Stimulated activated CD4-positive, alpha-beta T cell treated with anti-CD3 and anti-CD28 coated beads, TNF-alpha, amount 100 ng/mL, for 4 hours (primary cell): ENCODE data around the gene BHMT.
"Not testable (repeated sequence)": the region's sequence is repeated elsewhere in the genome, so short reads cannot be mapped to it uniquely, and the experiment has no call there.

Source experiments
- DNase-seq, 3 experiments: peaks; one replicate each; pipeline ENCODE4 v3.0.0-alpha.2; 2020; ENCODE audit warnings: low read depth in 3 of 3

The BHMT gene

DNA sequence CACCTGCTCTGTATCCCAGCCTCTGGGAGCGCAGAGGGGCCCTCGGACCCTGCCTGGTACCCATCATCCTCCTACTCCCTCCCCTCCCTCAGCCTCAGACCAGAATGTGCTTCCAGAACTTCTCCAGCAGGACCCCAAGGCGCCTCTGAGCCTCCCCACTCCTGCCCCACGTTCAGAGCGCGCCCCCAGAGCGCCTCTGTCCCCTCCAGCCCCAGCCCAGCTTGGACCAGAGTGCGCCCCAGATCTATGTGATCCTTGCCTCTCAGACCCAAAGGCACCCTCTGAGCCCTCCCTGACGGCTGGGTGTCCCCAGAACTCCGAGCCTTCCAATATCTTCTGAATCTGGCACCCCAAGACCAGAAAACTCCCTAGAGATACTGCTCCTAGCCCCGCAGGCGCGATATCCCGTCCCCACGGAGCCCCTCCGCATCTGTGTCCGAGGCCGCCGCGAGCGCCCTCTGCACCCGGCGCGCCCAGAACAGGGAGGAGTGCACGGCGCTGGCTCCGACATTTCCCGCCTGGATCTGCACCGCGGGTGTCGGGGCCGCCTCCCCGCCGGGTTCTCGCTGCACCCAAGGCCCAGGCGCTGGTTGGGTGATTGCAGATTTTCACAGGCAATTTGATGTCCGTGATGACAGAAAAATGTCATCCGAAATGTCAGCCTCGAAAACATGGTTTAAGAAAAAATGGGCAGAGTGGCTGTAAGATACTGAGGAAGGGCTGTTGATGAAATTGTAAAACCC is 522 bp downstream of the BHMT start:
- no peak for DNase-seq

DNA sequence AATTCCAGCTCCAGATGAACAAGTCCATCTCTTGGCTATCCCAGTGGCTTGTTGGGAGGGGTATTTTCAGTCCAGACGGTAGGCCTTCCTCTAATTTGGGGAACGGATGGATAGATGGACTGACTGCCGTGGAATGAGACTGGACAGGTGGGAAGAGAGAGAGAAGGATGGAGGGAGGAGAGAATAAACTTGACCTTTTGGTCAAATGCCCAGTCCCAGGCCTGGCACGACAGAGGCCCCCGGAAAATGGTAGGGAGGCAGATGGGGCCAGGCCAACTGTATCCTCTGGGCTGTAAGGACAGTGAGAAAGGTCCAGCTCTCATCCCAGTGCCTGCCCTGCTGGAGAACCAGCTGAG is 1.1 kb downstream of the BHMT start:
- DNase-seq = no peak

- DNase-seq = no peak
Measured at GRCh38 chr5:79119486-79119885, 7.9 kb downstream of the BHMT start.

GRCh38 chr5:79120221-79120620 is 8.6 kb downstream of the BHMT start:
- no peak for DNase-seq

- DNase-seq = no peak
Measured at GRCh38 chr5:79122973-79123372, 11.4 kb downstream of the BHMT start.

GRCh38 chr5:79124607-79125006 is 13.0 kb downstream of the BHMT start:
- DNase-seq = no peak

DNA sequence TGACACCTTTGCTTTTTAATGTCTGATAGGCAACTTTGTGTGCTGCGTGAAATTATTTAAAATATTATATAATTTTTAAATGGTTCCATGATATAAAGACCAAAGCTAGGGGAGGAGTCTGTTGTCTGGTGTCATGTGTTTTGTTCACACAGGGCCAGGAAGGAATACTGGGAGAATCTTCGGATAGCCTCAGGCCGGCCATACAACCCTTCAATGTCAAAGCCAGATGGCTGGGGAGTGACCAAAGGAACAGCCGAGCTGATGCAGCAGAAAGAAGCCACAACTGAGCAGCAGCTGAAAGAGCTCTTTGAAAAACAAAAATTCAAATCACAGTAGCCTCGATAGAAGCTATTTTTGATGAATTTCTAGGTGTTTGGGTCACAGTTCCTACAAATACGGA is 19.2 kb downstream of the BHMT start:
- no peak for DNase-seq

GRCh38 chr5:79133121-79133656 is 21.6 kb downstream of the BHMT start:
- no peak for DNase-seq

- peak; percentile 24 to 38 (median 26) for DNase-seq
Measured at GRCh38 chr5:79133657-79134451, 22.2 kb downstream of the BHMT start.

- DNase-seq = no peak
Measured at GRCh38 chr5:79135790-79136553, 24.4 kb downstream of the BHMT start.

- DNase-seq = no peak
Measured at GRCh38 chr5:79136618-79137017, 25.0 kb downstream of the BHMT start.

GRCh38 chr5:79140553-79140952 is 28.9 kb downstream of the BHMT start:
- no peak for DNase-seq

- DNase-seq = no peak
Measured at GRCh38 chr5:79143684-79144379, 32.2 kb downstream of the BHMT start.

DNA sequence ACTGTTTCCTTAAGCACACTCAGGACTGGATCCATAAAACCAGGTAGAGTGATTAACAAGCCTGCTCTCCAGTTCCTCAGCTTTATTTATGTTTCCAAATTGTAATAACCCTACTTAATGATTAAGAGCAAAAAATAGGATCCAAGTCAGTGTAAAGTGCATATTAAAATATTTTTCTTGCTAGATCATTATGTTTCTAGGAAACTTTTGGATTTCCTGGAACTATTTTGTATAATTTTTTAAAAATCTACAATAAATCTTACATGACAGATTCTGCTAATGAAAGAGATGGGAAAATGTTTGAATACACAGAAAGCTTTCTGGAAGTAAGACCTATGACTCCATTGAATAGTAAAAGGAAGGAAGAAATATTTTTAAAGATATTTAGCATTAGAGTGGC is 35.5 kb downstream of the BHMT start:
- no peak for DNase-seq

DNA sequence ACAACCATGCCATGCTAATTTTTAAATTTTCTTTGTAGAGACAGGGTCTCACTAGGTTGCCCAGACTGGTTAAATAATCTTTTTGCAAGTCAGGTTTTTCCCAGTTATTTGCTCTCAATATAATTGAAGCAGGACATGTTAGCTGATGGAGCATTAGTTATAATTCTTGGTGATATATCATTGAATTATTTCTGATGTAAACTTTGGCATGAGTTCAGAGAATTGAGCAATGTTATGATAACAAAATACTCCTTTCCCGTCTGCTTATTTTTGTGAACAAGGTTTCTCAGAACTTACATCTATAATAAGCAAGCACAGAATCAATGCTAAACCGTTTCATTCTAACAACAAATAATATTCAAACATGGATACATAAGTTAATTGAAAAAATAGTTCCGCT is 37.8 kb downstream of the BHMT start:
- no peak for DNase-seq

DNA sequence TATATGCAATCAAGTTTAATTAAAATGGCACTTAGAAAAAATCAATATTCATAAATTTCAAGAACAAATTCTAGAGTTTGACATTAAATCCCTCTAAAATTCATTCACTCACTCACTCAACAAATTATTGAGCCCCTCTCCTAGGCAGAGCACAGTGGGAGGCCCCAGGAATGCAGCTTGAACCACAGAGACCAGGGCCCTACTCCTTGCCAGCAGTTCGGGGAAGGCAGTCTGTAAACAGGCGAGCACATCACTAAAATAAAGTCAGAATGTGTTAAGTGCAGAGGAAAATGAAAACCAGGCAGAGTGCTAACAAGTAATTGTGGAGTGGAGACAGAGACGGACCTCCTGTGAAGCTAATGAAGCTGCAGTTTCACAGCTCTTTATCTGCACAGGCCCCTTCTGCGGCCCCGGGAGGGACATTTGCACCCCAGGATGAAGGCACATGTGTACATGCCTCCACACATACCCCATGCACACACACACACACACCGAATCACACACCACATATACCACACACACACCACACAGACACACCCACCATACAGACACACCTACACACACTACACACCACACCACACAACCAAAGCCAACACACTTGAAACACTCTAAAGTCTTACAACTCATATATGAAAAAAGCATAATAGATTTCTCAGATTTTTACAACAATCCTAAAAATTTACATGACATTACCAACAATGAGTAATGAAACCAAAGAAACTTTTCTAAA is 40.5 kb downstream of the BHMT start:
- no peak for DNase-seq

- no peak for DNase-seq
Measured at GRCh38 chr5:79157305-79157704, 45.7 kb downstream of the BHMT start.

DNA sequence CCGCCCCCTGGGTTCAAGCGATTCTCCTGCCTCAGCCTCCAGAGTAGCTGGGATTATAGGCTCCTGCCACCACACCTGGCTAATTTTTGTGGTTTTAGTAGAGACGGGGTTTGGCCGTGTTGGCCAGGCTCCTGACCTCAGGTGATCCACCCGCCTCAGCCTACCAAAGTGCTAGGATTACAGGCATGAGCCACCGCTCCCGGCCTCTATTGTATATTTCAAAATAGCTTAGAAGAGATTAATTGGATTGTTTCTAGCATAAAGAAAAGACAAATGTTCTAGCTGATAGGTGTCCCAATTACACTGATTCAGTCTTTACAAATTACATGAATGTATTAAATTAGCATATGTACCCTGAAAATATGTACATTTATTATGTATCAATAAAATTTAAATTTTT is 50.0 kb downstream of the BHMT start:
- not testable (repeated sequence) for DNase-seq

- no peak for DNase-seq
Measured at GRCh38 chr5:79168031-79168430, 56.4 kb downstream of the BHMT start.

DNA sequence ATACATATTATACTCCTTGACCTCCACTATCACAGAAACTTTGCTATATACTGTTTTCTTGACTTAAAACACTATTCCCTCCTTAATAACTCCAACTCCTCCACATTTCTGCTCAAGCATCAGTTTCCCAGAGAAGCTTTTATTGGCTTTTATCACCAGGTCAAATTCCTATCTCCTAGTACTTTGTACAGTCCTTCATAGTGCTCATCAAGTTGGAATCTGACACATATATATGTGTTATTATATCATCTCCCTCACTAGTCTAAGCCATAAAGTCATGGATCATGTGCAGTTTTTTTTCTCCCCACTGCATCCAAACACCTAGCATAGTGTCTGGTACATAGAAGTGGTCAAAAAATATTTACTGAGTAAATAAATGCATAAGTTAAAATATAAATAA is 59.1 kb downstream of the BHMT start:
- DNase-seq = no peak

DNA sequence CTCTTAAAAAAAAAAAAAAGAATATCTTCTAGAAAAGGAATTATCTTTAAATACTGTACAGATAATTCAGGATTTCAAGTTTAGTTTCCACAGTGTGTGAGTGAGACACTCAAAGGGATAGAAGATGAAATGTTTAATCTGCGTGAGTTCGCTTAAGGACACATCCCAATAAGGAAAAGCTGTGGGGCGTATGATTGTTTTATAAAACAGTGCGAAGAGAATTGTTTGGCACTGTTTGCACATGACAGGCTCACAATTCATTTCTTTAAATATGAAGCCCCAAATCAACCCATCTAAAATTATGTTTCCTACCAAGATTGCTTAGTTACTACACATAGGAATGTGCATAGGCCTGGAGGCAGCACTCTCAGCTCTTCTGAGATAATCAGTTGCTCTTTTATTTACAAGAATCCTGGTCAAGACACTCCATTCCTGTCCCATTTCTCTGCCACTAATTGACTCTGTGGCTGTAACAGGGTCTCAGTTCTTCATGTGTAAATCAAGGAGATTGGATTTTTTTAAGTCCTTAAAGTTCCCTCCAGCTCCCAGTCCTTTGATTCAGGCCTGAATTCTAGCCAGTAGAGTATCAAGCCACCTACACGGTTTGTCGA is 60.1 kb downstream of the BHMT start:
- no peak for DNase-seq
